ENCODE measurements around the gene RAD23A.
"Not testable (repeated sequence)": the region's sequence is repeated elsewhere in the genome, so short reads cannot be mapped to it uniquely, and the experiment has no call there.

Gene RAD23A

GRCh38 chr19:12945479-12946091 lies at the start of gene RAD23A:
Gene RAD23A, plus strand, starts transcription at chr19:12945862. Its CDS starts 87 bp downstream, at chr19:12945949.
- peak within 1 kb of the TSS; percentile 90 for H3K9ac ChIP-seq (ENCODE audit: low read depth, low read length)
- H3K36me3 ChIP-seq (ENCODE audit: control insufficient read depth, insufficient read depth, low read length), result peaks cover 73% of the 10 kb centered on the region
- H3K27ac ChIP-seq (ENCODE audit: low read depth, low read length), result peak within 1 kb of the TSS; percentile 100
- peak within 1 kb of the TSS; percentile 87 for H3K4me3 ChIP-seq (ENCODE audit: low read depth, low read length)
- no peaks in the 10 kb centered on the region for H3K27me3 ChIP-seq (ENCODE audit: control insufficient read depth, insufficient read depth, low read length)
- no peaks in the 10 kb centered on the region for H3K9me3 ChIP-seq (ENCODE audit: control insufficient read depth, insufficient read depth, low read length)
- peaks cover 8% of the 10 kb centered on the region; the same call in 1 of the 2 replicates for H3K4me1 ChIP-seq (ENCODE audit: control insufficient read depth, insufficient read depth, low read length)

- H3K4me3 ChIP-seq (ENCODE audit: low read depth, low read length), result no peak overlapping the region
- no peaks in the 10 kb centered on the region for H3K9me3 ChIP-seq (ENCODE audit: control insufficient read depth, insufficient read depth, low read length)
- H3K9ac ChIP-seq (ENCODE audit: low read depth, low read length), result no peak overlapping the region
- no peaks in the 10 kb centered on the region for H3K4me1 ChIP-seq (ENCODE audit: control insufficient read depth, insufficient read depth, low read length)
- H3K36me3 ChIP-seq (ENCODE audit: control insufficient read depth, insufficient read depth, low read length), result peaks cover 71% of the 10 kb centered on the region
- H3K27ac ChIP-seq (ENCODE audit: low read depth, low read length), result no peak overlapping the region
- no peaks in the 10 kb centered on the region for H3K27me3 ChIP-seq (ENCODE audit: control insufficient read depth, insufficient read depth, low read length)
Measured at GRCh38 chr19:12896460-12896859, 49.2 kb upstream of the RAD23A start.

GRCh38 chr19:12899891-12900518 lies 45.7 kb upstream of the RAD23A start:
- Histone ChIP-seq H3K27me3 (ENCODE audit: control insufficient read depth, insufficient read depth, low read length) (no peaks in the 10 kb centered on the region), H3K27ac (ENCODE audit: low read depth, low read length) (no peak overlapping the region), H3K9me3 (ENCODE audit: control insufficient read depth, insufficient read depth, low read length) (no peaks in the 10 kb centered on the region), H3K4me3 (ENCODE audit: low read depth, low read length) (no peak overlapping the region), H3K4me1 (ENCODE audit: control insufficient read depth, insufficient read depth, low read length) (no peaks in the 10 kb centered on the region), H3K9ac (ENCODE audit: low read depth, low read length) (no peak overlapping the region), H3K36me3 (ENCODE audit: control insufficient read depth, insufficient read depth, low read length) (peaks cover 51% of the 10 kb centered on the region)

GRCh38 chr19:12907166-12907565 lies 38.5 kb upstream of the RAD23A start:
- Histone ChIP-seq H3K36me3 (ENCODE audit: control insufficient read depth, insufficient read depth, low read length) (no peaks in the 10 kb centered on the region), H3K27me3 (ENCODE audit: control insufficient read depth, insufficient read depth, low read length) (no peaks in the 10 kb centered on the region), H3K27ac (ENCODE audit: low read depth, low read length) (no peak overlapping the region), H3K4me1 (ENCODE audit: control insufficient read depth, insufficient read depth, low read length) (peaks cover 1% of the 10 kb centered on the region; the same call in 1 of the 2 replicates), H3K4me3 (ENCODE audit: low read depth, low read length) (no peak overlapping the region), H3K9ac (ENCODE audit: low read depth, low read length) (no peak overlapping the region), H3K9me3 (ENCODE audit: control insufficient read depth, insufficient read depth, low read length) (no peaks in the 10 kb centered on the region)

- Histone ChIP-seq H3K9me3 (ENCODE audit: control insufficient read depth, insufficient read depth, low read length) (no peaks in the 10 kb centered on the region), H3K27ac (ENCODE audit: low read depth, low read length) (peak overlapping the region; percentile 72), H3K4me1 (ENCODE audit: control insufficient read depth, insufficient read depth, low read length) (peaks cover 22% of the 10 kb centered on the region), H3K27me3 (ENCODE audit: control insufficient read depth, insufficient read depth, low read length) (no peaks in the 10 kb centered on the region), H3K4me3 (ENCODE audit: low read depth, low read length) (no peak overlapping the region), H3K36me3 (ENCODE audit: control insufficient read depth, insufficient read depth, low read length) (no peaks in the 10 kb centered on the region), H3K9ac (ENCODE audit: low read depth, low read length) (peak overlapping the region; percentile 44)
Measured at GRCh38 chr19:12912571-12912970, 33.1 kb upstream of the RAD23A start.

GRCh38 chr19:12913011-12913561 lies 32.6 kb upstream of the RAD23A start:
- no peaks in the 10 kb centered on the region for H3K9me3 ChIP-seq (ENCODE audit: control insufficient read depth, insufficient read depth, low read length)
- no peaks in the 10 kb centered on the region for H3K36me3 ChIP-seq (ENCODE audit: control insufficient read depth, insufficient read depth, low read length)
- H3K27ac ChIP-seq (ENCODE audit: low read depth, low read length), result peak overlapping the region; percentile 72
- H3K27me3 ChIP-seq (ENCODE audit: control insufficient read depth, insufficient read depth, low read length), result peaks cover 3% of the 10 kb centered on the region
- peak overlapping the region; percentile 44 for H3K9ac ChIP-seq (ENCODE audit: low read depth, low read length)
- H3K4me1 ChIP-seq (ENCODE audit: control insufficient read depth, insufficient read depth, low read length), result peaks cover 22% of the 10 kb centered on the region
- H3K4me3 ChIP-seq (ENCODE audit: low read depth, low read length), result peak overlapping the region; percentile 8; the same call in 1 of the 2 replicates

- no peaks in the 10 kb centered on the region for H3K9me3 ChIP-seq (ENCODE audit: control insufficient read depth, insufficient read depth, low read length)
- H3K9ac ChIP-seq (ENCODE audit: low read depth, low read length), result peak overlapping the region; percentile 1; the same call in 1 of the 2 replicates
- no peaks in the 10 kb centered on the region for H3K36me3 ChIP-seq (ENCODE audit: control insufficient read depth, insufficient read depth, low read length)
- H3K27ac ChIP-seq (ENCODE audit: low read depth, low read length), result peak overlapping the region; percentile 72
- H3K4me1 ChIP-seq (ENCODE audit: control insufficient read depth, insufficient read depth, low read length), result peaks cover 22% of the 10 kb centered on the region
- H3K27me3 ChIP-seq (ENCODE audit: control insufficient read depth, insufficient read depth, low read length), result peaks cover 11% of the 10 kb centered on the region
- no peak overlapping the region for H3K4me3 ChIP-seq (ENCODE audit: low read depth, low read length)
Measured at GRCh38 chr19:12913851-12914690, 31.6 kb upstream of the RAD23A start.

GRCh38 chr19:12915860-12916259 lies 29.8 kb upstream of the RAD23A start:
- not testable (repeated sequence) for H3K36me3 ChIP-seq (ENCODE audit: control insufficient read depth, insufficient read depth, low read length); H3K9me3 ChIP-seq (ENCODE audit: control insufficient read depth, insufficient read depth, low read length); H3K27ac ChIP-seq (ENCODE audit: low read depth, low read length); H3K9ac ChIP-seq (ENCODE audit: low read depth, low read length); H3K4me3 ChIP-seq (ENCODE audit: low read depth, low read length)
- Histone ChIP-seq H3K4me1 (ENCODE audit: control insufficient read depth, insufficient read depth, low read length) (peaks cover 22% of the 10 kb centered on the region), H3K27me3 (ENCODE audit: control insufficient read depth, insufficient read depth, low read length) (peaks cover 11% of the 10 kb centered on the region)

DNA sequence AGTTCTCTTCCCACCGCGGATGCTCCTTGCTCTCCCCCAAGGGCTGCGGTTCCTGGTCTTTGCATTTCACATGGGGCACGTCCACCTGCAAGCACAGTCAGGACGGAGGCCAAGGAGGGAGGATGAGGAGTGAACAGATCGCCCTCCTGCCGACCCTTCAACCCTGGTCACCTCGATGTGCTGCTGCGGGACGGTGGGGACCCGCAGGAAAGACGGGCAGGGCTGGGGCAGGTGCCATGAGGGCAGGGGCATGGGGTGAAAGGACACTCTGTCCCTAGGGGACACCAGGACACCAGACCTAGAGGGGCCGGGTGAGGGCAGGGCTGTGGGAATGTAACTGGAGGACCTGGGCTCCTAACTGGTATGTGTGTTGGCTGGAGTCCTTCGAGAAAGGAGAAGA lies 27.4 kb upstream of the RAD23A start:
- H3K9me3 ChIP-seq (ENCODE audit: control insufficient read depth, insufficient read depth, low read length), result no peaks in the 10 kb centered on the region
- no peak overlapping the region for H3K27ac ChIP-seq (ENCODE audit: low read depth, low read length)
- no peak overlapping the region for H3K4me3 ChIP-seq (ENCODE audit: low read depth, low read length)
- no peak overlapping the region for H3K9ac ChIP-seq (ENCODE audit: low read depth, low read length)
- H3K36me3 ChIP-seq (ENCODE audit: control insufficient read depth, insufficient read depth, low read length), result peaks cover 11% of the 10 kb centered on the region
- peaks cover 10% of the 10 kb centered on the region for H3K4me1 ChIP-seq (ENCODE audit: control insufficient read depth, insufficient read depth, low read length)
- H3K27me3 ChIP-seq (ENCODE audit: control insufficient read depth, insufficient read depth, low read length), result peaks cover 11% of the 10 kb centered on the region

- Histone ChIP-seq H3K4me1 (ENCODE audit: control insufficient read depth, insufficient read depth, low read length) (no peaks in the 10 kb centered on the region), H3K27ac (ENCODE audit: low read depth, low read length) (no peak overlapping the region), H3K27me3 (ENCODE audit: control insufficient read depth, insufficient read depth, low read length) (peaks cover 11% of the 10 kb centered on the region), H3K4me3 (ENCODE audit: low read depth, low read length) (no peak overlapping the region), H3K36me3 (ENCODE audit: control insufficient read depth, insufficient read depth, low read length) (peaks cover 34% of the 10 kb centered on the region), H3K9me3 (ENCODE audit: control insufficient read depth, insufficient read depth, low read length) (no peaks in the 10 kb centered on the region), H3K9ac (ENCODE audit: low read depth, low read length) (no peak overlapping the region)
Measured at GRCh38 chr19:12921047-12921446, 24.6 kb upstream of the RAD23A start.

Data from HUES48 (cell line).